SK-N-SH treated with all-trans-retinoic acid at 6 μM for 48 hours (cell line): ENCODE results near the gene RBM46.

Experiments used
- ATAC-seq: fragments of 200-7000 bp; cut with Tn5 transposase; 3 replicates; pipeline ENCODE4 v1.9.1; 2020; ENCODE audit warnings: mild to moderate bottlenecking, moderate library complexity
- ARNTL ChIP-seq: fragments of 450-650 bp; formaldehyde crosslinking; IDR thresholded peaks from 2 replicates; pipeline ENCODE4 v1.5.0; 2020; ENCODE audit warnings: low read depth, mild to moderate bottlenecking, moderate library complexity, borderline replicate concordance
- BACH2 ChIP-seq: fragments of 250-450 bp; sonication (Bioruptor Pico); IDR thresholded peaks from 2 replicates; pipeline ENCODE4 v1.9.0; 2021; ENCODE audit warnings: mild to moderate bottlenecking, borderline replicate concordance
- CSDC2 ChIP-seq: fragments of 250-450 bp; sonication (Bioruptor Pico); IDR thresholded peaks from 2 replicates; pipeline ENCODE4 v1.5.0; 2020; ENCODE audit warnings: mild to moderate bottlenecking, moderate library complexity
- CSRNP3 ChIP-seq: fragments of 250-450 bp; sonication (Bioruptor Pico); IDR thresholded peaks from 2 replicates; pipeline ENCODE4 v1.5.1; 2021; ENCODE audit warnings: mild to moderate bottlenecking, moderate library complexity
- ESRRG ChIP-seq: fragments of 250-450 bp; sonication (Bioruptor Pico); IDR thresholded peaks from 2 replicates; pipeline ENCODE4 v1.6.1; 2021; ENCODE audit warnings: mild to moderate bottlenecking
- GLIS3 ChIP-seq: fragments of 250-450 bp; sonication (Bioruptor Pico); IDR thresholded peaks from 2 replicates; pipeline ENCODE4 v1.5.0; 2020; ENCODE audit warnings: mild to moderate bottlenecking, moderate library complexity
- ISL1 ChIP-seq: fragments of 250-450 bp; sonication (Bioruptor Pico); IDR thresholded peaks from 2 replicates; pipeline ENCODE4 v2.1.2; 2022; ENCODE audit warnings: mild to moderate bottlenecking, moderate library complexity
- OSR1 ChIP-seq: fragments of 250-450 bp; sonication (Bioruptor Pico); IDR thresholded peaks from 2 replicates; pipeline ENCODE4 v1.8.0; 2022; ENCODE audit warnings: moderate library complexity, mild to moderate bottlenecking, inconsistent platforms
- RARB ChIP-seq: fragments of 250-450 bp; sonication (Bioruptor Pico); IDR thresholded peaks from 2 replicates; pipeline ENCODE4 v1.8.0; 2021; ENCODE audit warnings: mild to moderate bottlenecking, moderate library complexity
- SNAI2 ChIP-seq: fragments of 250-450 bp; sonication (Bioruptor Pico); IDR thresholded peaks from 2 replicates; pipeline ENCODE4 v1.5.0; 2020; ENCODE audit warnings: mild to moderate bottlenecking, moderate library complexity
- ZC3H10 ChIP-seq: fragments of 250-450 bp; sonication (Bioruptor Pico); IDR thresholded peaks from 2 replicates; pipeline ENCODE4 v1.5.1; 2021; ENCODE audit warnings: mild to moderate bottlenecking, moderate library complexity
- ZFP3 ChIP-seq: fragments of 250-450 bp; sonication (Bioruptor Pico); IDR thresholded peaks from 2 replicates; pipeline ENCODE4 v1.5.0; 2020; ENCODE audit warnings: mild to moderate bottlenecking, moderate library complexity
- ZNF565 ChIP-seq: fragments of 450-650 bp; formaldehyde crosslinking; conservative IDR thresholded peaks from 2 replicates; pipeline ENCODE4 v1.5.0; 2020; ENCODE audit warnings: low read depth, mild to moderate bottlenecking, moderate library complexity
- ZNF70 ChIP-seq: fragments of 450-650 bp; formaldehyde crosslinking; IDR thresholded peaks from 2 replicates; pipeline ENCODE4 v1.5.0; 2020; ENCODE audit warnings: mild to moderate bottlenecking, moderate library complexity
- ZNF8 ChIP-seq: fragments of 450-650 bp; formaldehyde crosslinking; IDR thresholded peaks from 2 replicates; pipeline ENCODE4 v1.5.0; 2020; ENCODE audit warnings: mild to moderate bottlenecking, moderate library complexity
- TF ChIP-seq, protein P1 (sequence below): fragments of 250-450 bp; sonication (Bioruptor Pico); IDR thresholded peaks from 2 replicates; pipeline ENCODE4 v1.8.0; 2021; ENCODE audit warnings: low read depth, mild to moderate bottlenecking, moderate library complexity, borderline replicate concordance
- TF ChIP-seq, protein P2 (sequence below): fragments of 250-450 bp; sonication (Bioruptor Pico); IDR thresholded peaks from 2 replicates; pipeline ENCODE4 v1.5.1; 2020; ENCODE audit warnings: low read depth, mild to moderate bottlenecking, moderate library complexity

RBM46 gene

DNA sequence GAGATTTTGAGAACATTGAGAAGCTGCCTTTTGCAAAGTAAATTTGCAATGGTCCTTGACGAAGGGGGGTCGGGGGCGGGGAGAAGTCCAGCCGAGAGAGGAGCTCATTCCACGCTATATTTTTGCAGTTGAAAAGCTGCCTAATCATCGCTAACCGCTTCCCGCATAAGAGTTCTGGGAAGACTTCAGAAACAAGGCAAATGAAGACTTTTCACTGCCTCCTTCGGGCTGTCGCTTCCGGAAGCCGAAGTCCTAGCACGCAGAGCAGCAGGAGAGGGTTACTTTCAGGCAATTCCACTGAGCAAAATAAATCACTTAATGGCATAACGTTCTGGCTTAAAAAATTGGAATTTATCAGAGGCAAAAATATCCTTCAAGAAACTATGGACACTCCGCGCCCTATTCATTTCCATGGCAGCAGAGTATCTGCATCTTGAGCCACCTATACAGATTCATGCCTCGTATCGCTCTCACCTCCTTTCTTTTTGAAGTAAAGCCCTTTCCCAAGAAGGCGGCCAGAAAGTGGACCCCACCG, 39.9 kb upstream of the RBM46 start:
- ATAC-seq: no peak
- TF ChIP-seq ZNF565 (CRISPR knock-in tag): no peak
- TF ChIP-seq, protein P1, sequence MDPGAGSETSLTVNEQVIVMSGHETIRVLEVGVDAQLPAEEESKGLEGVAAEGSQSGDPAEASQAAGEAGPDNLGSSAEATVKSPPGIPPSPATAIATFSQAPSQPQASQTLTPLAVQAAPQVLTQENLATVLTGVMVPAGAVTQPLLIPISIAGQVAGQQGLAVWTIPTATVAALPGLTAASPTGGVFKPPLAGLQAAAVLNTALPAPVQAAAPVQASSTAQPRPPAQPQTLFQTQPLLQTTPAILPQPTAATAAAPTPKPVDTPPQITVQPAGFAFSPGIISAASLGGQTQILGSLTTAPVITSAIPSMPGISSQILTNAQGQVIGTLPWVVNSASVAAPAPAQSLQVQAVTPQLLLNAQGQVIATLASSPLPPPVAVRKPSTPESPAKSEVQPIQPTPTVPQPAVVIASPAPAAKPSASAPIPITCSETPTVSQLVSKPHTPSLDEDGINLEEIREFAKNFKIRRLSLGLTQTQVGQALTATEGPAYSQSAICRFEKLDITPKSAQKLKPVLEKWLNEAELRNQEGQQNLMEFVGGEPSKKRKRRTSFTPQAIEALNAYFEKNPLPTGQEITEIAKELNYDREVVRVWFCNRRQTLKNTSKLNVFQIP: no peak

DNA sequence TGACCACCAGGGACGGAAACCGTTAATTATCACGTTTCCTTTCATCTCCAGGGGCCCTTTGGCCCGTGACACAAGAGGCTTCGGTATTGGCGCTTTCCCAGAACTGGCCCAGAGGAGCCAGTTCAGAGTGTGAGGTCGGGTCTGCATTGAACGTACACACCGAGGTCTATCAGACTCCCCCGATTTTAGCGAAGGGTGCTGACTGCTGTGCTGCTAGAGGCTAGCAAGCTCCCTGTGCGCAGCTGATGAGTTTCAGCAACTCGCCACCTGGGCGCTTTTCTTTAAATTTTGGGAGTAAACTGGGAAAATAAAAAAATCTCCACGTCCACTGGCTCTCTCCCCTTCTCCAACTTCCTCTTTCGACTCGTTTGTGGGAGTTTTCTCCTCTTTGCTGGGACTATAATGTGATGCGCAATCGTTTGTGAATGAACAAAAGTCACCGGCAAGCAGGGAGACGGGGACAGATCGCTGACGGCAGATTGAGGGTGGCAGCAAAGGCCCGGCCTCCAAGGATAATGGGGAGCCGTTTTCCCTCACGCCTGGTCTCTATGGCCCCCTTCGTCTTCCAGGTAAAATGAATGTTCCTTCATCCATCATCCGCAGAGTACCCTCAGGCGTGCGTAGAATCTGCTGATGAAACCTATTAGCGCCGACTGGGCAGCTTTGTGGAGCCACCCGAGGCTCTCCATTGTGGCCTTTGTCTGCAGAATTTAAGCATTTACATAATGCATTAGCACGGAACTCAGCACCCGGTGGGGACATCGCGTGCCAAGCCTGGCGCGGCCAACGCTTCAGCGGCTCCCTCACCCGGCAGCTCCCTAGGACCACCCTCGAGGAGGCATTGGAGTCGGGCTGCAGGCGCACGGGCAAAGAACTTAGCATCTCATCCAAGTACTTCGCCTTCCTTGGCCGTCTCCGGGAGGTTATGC, 38.9 kb upstream of the RBM46 start:
- no peak for ATAC-seq
- no peak for TF ChIP-seq OSR1
- TF ChIP-seq GLIS3 (CRISPR knock-in tag): no peak
- no peak for TF ChIP-seq SNAI2
- TF ChIP-seq, protein P1: no peak
- no peak for TF ChIP-seq ZNF70 (CRISPR knock-in tag)
- no peak for TF ChIP-seq ZC3H10
- TF ChIP-seq ZNF8 (CRISPR knock-in tag): no peak
- TF ChIP-seq ESRRG (CRISPR knock-in tag): no peak
- TF ChIP-seq ZNF565 (CRISPR knock-in tag): no peak

DNA sequence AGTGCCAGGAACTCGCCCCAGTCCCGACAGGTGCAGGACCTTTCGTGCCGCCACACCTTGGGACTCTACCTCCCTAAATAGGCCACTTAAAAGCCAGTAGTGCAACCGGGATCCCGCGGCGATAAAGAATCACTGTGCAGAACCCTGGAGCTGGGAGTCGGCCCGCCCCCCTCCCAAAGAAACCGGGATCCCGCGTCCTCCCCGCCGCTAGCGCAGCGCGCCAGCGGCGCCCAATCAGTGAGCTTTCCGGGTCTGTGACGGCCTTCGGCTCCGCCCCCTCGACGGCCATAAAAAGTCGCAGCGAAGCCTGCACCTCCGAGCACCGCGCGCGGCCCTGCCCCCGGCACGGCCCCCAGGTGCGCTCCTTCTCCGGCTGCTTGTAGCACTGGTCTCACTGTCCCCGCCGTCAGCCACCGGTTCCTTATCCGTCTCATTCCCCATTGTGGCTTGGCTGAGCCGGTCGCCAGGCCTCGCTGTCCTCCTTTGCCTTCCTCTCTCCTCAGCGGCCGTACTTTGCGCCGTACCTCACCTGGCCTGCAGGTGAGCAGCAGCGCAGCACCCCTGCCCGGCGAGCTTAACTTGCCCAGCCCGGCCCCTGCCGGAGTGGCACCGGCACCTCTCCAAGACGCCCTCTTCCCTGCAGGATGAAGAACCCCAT, 37.3 kb upstream of the RBM46 start, which contains the start of gene LRAT:
LRAT (plus strand) TSS at position 318 of the 658 bp plus-strand sequence; CDS start at position 645, 327 bp downstream.
- no peak for TF ChIP-seq SNAI2
- TF ChIP-seq ISL1 (CRISPR knock-in tag): no peak
- no peak for TF ChIP-seq BACH2 (CRISPR knock-in tag)
- TF ChIP-seq CSDC2: no peak
- TF ChIP-seq, all 23 proteins: peak for 0
- peak; percentile 39; the same call in 1 of the 3 replicates for ATAC-seq

- TF ChIP-seq, protein P2, sequence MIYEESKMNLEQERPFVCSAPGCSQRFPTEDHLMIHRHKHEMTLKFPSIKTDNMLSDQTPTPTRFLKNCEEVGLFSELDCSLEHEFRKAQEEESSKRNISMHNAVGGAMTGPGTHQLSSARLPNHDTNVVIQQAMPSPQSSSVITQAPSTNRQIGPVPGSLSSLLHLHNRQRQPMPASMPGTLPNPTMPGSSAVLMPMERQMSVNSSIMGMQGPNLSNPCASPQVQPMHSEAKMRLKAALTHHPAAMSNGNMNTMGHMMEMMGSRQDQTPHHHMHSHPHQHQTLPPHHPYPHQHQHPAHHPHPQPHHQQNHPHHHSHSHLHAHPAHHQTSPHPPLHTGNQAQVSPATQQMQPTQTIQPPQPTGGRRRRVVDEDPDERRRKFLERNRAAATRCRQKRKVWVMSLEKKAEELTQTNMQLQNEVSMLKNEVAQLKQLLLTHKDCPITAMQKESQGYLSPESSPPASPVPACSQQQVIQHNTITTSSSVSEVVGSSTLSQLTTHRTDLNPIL (CRISPR knock-in tag): no peak
Observed at GRCh38 chr4:154744341-154744926, 36.6 kb upstream of the RBM46 start.

DNA sequence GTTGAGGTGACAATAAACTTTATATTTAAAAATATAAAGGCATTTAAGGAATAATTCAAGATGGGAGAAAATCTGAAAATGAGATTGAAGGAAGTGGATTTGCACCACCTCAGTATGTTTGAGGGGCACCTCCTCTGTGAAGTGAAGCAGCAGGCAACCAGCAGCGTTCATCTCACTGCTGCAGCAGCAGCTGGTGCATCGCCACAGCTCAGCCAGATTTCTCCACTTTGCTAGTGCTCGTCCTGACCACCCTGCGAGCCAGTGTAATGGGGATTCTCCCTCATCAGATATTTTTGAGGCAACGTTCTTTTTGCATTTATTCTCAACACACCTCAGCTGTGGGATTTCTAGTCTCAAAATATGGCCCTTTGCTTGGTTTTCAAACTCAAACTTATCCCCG, 23.4 kb upstream of the RBM46 start:
- TF ChIP-seq, protein P2 (CRISPR knock-in tag): no peak
- TF ChIP-seq BACH2 (CRISPR knock-in tag): no peak
- no peak for TF ChIP-seq ARNTL (CRISPR knock-in tag)
- TF ChIP-seq ESRRG (CRISPR knock-in tag): no peak
- TF ChIP-seq RARB (CRISPR knock-in tag): no peak
- TF ChIP-seq ZNF8 (CRISPR knock-in tag): no peak
- no peak for TF ChIP-seq ZC3H10
- TF ChIP-seq OSR1: no peak
- TF ChIP-seq ZFP3 (CRISPR knock-in tag): no peak
- TF ChIP-seq CSRNP3 (CRISPR knock-in tag): no peak
- no peak for ATAC-seq

More at GRCh38 chr4:154744341-154744926, 36.6 kb upstream of the RBM46 start:
- ATAC-seq: no peak
